ENCODE measurements around the gene PLK3. TPM values are rescaled to one million over a fixed set of nuclear protein-coding genes. Genes with fewer than 3 reads are reported as not detected.
"Not testable (repeated sequence)": the region's sequence is repeated elsewhere in the genome, so short reads cannot be mapped to it uniquely, and the experiment has no call there.

PLK3 gene
- 11.8 and 18.2 TPM in 2 replicates for total RNA-seq (2014; rRNA removed; shearing (Covaris generic); ENCODE audit: low replicate concordance)

GRCh38 chr1:44799770-44800584 lies at the start of gene PLK3:
PLK3 (plus strand) TSS chr1:44800377; CDS start chr1:44800464, 87 bp downstream.
- peak; percentile 99 for DNase-seq
- H3K4me2 ChIP-seq (ENCODE audit: low read depth, low read length, poor library complexity, severe bottlenecking) = peak within 1 kb of the TSS; percentile 98
- peak within 1 kb of the TSS; percentile 95 for H3K9ac ChIP-seq (ENCODE audit: low read length)
- peaks cover 7% of the 10 kb centered on the region; the same call in 1 of the 2 replicates for H3K36me3 ChIP-seq (ENCODE audit: insufficient read depth, low read length)
- H3K9me2 ChIP-seq (replicated peaks; ENCODE audit: insufficient read depth, low read length) = no peaks in the 10 kb centered on the region
- H3K27me3 ChIP-seq (ENCODE audit: low read length) = no peaks in the 10 kb centered on the region
- H3K9me3 ChIP-seq (ENCODE audit: low read length) = no peaks in the 10 kb centered on the region
- peaks cover 13% of the 10 kb centered on the region for H3K79me2 ChIP-seq (ENCODE audit: low read length)
- H3K4me1 ChIP-seq (ENCODE audit: low read length) = peaks cover 23% of the 10 kb centered on the region
- no peaks in the 10 kb centered on the region; the same call in 1 of the 2 replicates for H4K20me1 ChIP-seq (ENCODE audit: insufficient read depth, low read depth, low read length)
- H3K27ac ChIP-seq (ENCODE audit: low read length) = peak within 1 kb of the TSS; percentile 58
- H2AFZ ChIP-seq (ENCODE audit: low read length) = peak within 1 kb of the TSS; percentile 89
- H3K4me3 ChIP-seq (ENCODE audit: low read length) = peak within 1 kb of the TSS; percentile 95

GRCh38 chr1:44757420-44757819 lies 42.8 kb upstream of the PLK3 start:
- Histone ChIP-seq H4K20me1 (ENCODE audit: insufficient read depth, low read depth, low read length) (no peaks in the 10 kb centered on the region), H3K27ac (ENCODE audit: low read length) (peak overlapping the region; percentile 51), H3K36me3 (ENCODE audit: insufficient read depth, low read length) (peaks cover 54% of the 10 kb centered on the region), H3K27me3 (ENCODE audit: low read length) (no peaks in the 10 kb centered on the region), H3K4me1 (ENCODE audit: low read length) (peaks cover 17% of the 10 kb centered on the region), H3K9me2 (replicated peaks; ENCODE audit: insufficient read depth, low read length) (no peaks in the 10 kb centered on the region), H3K4me2 (ENCODE audit: low read depth, low read length, poor library complexity, severe bottlenecking) (peak overlapping the region; percentile 13), H3K9ac (ENCODE audit: low read length) (no peak overlapping the region), H3K9me3 (ENCODE audit: low read length) (no peaks in the 10 kb centered on the region), H2AFZ (ENCODE audit: low read length) (no peak overlapping the region), H3K4me3 (ENCODE audit: low read length) (no peak overlapping the region), H3K79me2 (ENCODE audit: low read length) (no peaks in the 10 kb centered on the region)
- no peak for DNase-seq

DNA sequence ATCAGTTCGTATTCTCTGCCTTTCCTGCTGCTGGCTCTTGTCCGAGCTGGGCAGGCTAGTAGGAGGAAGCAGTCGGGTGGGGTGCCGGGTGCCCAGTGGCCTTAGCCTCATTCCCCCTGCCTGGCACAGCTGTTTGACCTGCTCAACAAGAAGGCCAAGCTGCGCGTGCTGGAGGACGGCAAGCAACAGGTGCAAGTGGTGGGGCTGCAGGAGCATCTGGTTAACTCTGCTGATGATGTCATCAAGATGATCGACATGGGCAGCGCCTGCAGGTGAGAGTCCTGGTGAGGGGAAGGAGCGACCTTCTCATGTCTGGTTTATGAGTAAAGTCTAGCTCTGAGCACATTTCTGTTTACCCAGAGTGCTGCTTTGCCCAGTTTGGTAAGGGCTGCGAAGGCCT lies 41.1 kb upstream of the PLK3 start:
- no peak overlapping the region for H2AFZ ChIP-seq (ENCODE audit: low read length)
- H3K4me3 ChIP-seq (ENCODE audit: low read length) = no peak overlapping the region
- no peaks in the 10 kb centered on the region for H4K20me1 ChIP-seq (ENCODE audit: insufficient read depth, low read depth, low read length)
- no peaks in the 10 kb centered on the region for H3K9me3 ChIP-seq (ENCODE audit: low read length)
- H3K27me3 ChIP-seq (ENCODE audit: low read length) = no peaks in the 10 kb centered on the region
- H3K9ac ChIP-seq (ENCODE audit: low read length) = no peak overlapping the region
- peaks cover 17% of the 10 kb centered on the region for H3K4me1 ChIP-seq (ENCODE audit: low read length)
- no peaks in the 10 kb centered on the region for H3K9me2 ChIP-seq (replicated peaks; ENCODE audit: insufficient read depth, low read length)
- no peak for DNase-seq
- H3K4me2 ChIP-seq (ENCODE audit: low read depth, low read length, poor library complexity, severe bottlenecking) = no peak overlapping the region
- H3K79me2 ChIP-seq (ENCODE audit: low read length) = no peaks in the 10 kb centered on the region
- H3K36me3 ChIP-seq (ENCODE audit: insufficient read depth, low read length) = peaks cover 53% of the 10 kb centered on the region
- no peak overlapping the region for H3K27ac ChIP-seq (ENCODE audit: low read length)

GRCh38 chr1:44760876-44761275 lies 39.3 kb upstream of the PLK3 start:
- Histone ChIP-seq H3K27ac (ENCODE audit: low read length) (no peak overlapping the region), H3K4me1 (ENCODE audit: low read length) (peaks cover 16% of the 10 kb centered on the region), H3K27me3 (ENCODE audit: low read length) (no peaks in the 10 kb centered on the region), H2AFZ (ENCODE audit: low read length) (no peak overlapping the region), H3K36me3 (ENCODE audit: insufficient read depth, low read length) (peaks cover 46% of the 10 kb centered on the region), H3K9me3 (ENCODE audit: low read length) (no peaks in the 10 kb centered on the region), H3K9me2 (replicated peaks; ENCODE audit: insufficient read depth, low read length) (no peaks in the 10 kb centered on the region), H3K79me2 (ENCODE audit: low read length) (no peaks in the 10 kb centered on the region), H3K9ac (ENCODE audit: low read length) (no peak overlapping the region), H3K4me2 (ENCODE audit: low read depth, low read length, poor library complexity, severe bottlenecking) (no peak overlapping the region), H3K4me3 (ENCODE audit: low read length) (no peak overlapping the region), H4K20me1 (ENCODE audit: insufficient read depth, low read depth, low read length) (no peaks in the 10 kb centered on the region)
- no peak for DNase-seq

DNA sequence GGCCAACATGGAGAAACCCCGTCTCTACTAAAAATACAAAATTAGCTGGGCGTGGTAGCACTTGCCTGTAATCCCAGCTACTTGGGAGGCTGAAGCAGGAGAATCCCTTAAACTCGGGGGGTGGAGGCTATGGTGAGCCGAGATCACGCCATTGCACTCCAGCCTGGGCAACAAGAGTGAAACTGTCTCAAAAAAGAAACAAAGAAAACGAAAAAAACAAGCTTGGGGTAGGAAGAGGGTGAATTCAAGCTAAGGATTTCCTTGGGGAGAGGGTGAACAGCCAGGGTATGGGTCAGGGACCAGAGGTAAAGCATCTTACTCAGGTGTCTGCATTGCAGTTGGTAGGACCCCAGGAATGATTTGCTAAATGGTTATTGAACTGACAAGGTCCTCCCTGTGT lies 33.8 kb upstream of the PLK3 start:
- not testable (repeated sequence) for H3K27ac ChIP-seq (ENCODE audit: low read length); H3K9me2 ChIP-seq (replicated peaks; ENCODE audit: insufficient read depth, low read length); H3K79me2 ChIP-seq (ENCODE audit: low read length); H3K4me3 ChIP-seq (ENCODE audit: low read length); H4K20me1 ChIP-seq (ENCODE audit: insufficient read depth, low read depth, low read length); H3K4me1 ChIP-seq (ENCODE audit: low read length); DNase-seq; H3K4me2 ChIP-seq (ENCODE audit: low read depth, low read length, poor library complexity, severe bottlenecking); H3K9me3 ChIP-seq (ENCODE audit: low read length); H2AFZ ChIP-seq (ENCODE audit: low read length); H3K27me3 ChIP-seq (ENCODE audit: low read length); H3K9ac ChIP-seq (ENCODE audit: low read length)
- H3K36me3 ChIP-seq (ENCODE audit: insufficient read depth, low read length) = peaks cover 26% of the 10 kb centered on the region

DNA sequence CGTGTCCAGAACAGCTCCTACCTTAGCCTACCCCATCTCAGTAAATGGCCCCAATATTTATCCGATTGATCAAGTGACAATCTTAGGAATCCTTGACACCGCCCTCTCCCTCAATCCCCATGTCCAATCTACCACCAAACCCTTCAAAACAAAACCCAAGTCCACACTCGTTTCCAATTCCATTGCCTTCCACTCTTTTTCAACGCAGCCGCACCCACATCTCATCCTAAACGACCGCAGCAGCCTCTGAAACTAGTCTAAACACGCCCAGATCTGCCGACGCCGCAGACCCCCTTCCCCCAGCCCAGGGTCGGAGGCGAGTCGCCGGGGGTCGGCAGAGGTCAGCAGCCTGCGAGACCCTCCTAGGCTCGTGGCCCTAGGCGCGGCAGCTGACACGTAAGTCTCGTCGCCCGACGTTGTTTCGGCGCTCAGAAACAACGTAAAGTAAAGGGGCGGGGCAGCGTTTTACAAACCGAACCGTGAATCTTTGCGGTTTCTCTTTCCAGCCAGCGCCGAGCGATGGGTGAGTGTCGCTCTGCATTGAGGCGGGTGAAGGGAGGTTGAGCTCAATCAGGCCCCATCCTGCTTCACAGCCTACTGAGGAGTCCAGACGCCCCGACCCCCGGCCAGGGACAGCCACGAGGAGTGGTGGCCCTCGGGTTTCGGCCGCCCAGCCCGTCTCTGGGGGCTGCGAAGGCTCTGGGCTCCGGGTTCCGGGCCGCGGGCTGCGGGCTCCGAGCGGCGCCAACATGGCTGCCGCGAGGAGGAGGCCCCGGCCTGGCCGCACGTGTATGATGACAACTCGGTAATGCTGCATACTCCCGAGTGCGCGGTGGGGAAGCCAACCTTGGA lies 24.9 kb upstream of the PLK3 start, which contains the start of gene RPS8:
RPS8 (plus strand) TSS at position 463 of the 852 bp plus-strand sequence; CDS start at position 520, 57 bp downstream.
- Histone ChIP-seq H3K9ac (ENCODE audit: low read length) (peak within 1 kb of the TSS; percentile 95), H3K4me3 (ENCODE audit: low read length) (peak within 1 kb of the TSS; percentile 96), H3K9me3 (ENCODE audit: low read length) (no peaks in the 10 kb centered on the region), H4K20me1 (ENCODE audit: insufficient read depth, low read depth, low read length) (peaks cover 29% of the 10 kb centered on the region; the same call in 1 of the 2 replicates), H3K27me3 (ENCODE audit: low read length) (no peaks in the 10 kb centered on the region), H3K4me1 (ENCODE audit: low read length) (peaks cover 24% of the 10 kb centered on the region), H3K27ac (ENCODE audit: low read length) (peak within 1 kb of the TSS; percentile 93), H3K79me2 (ENCODE audit: low read length) (peaks cover 35% of the 10 kb centered on the region), H3K36me3 (ENCODE audit: insufficient read depth, low read length) (peaks cover 28% of the 10 kb centered on the region), H3K4me2 (ENCODE audit: low read depth, low read length, poor library complexity, severe bottlenecking) (peak within 1 kb of the TSS; percentile 92), H3K9me2 (replicated peaks; ENCODE audit: insufficient read depth, low read length) (no peaks in the 10 kb centered on the region), H2AFZ (ENCODE audit: low read length) (no peak within 1 kb of the TSS)
- peak; percentile 97 for DNase-seq

DNA sequence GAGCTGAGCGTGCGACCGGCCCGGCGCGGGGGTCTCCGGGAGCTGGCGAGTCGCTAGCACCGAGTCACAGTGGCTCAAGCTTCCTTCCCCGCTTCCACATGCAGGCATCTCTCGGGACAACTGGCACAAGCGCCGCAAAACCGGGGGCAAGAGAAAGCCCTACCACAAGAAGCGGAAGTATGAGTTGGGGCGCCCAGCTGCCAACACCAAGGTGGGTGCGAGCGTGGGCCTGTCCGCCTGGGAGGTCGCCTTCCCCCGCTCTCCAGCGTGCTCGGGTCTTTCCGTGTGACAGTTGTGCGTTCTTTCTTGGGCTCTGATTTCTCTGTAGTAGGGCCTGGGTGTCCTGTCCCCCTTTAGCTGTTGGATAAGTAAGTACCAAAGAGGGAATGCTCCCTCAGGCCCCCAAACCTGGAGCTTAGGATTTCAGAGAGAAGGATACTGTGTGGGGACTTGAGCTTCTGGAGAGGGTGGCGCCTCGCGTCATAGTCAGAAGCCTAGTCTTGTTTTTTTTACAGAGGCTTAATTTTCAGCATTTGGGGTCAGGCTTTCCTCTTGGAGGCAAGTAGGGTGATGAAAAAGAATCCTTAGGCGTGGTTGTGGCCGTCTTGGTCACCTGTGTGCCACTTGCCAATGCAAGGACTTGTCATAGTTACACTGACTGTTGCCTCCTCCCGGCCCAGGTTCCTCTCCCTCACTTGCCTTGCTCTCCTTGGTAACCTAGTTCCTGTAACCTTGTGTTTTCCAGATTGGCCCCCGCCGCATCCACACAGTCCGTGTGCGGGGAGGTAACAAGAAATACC lies 24.0 kb upstream of the PLK3 start:
- no peaks in the 10 kb centered on the region for H3K27me3 ChIP-seq (ENCODE audit: low read length)
- peaks cover 28% of the 10 kb centered on the region for H3K36me3 ChIP-seq (ENCODE audit: insufficient read depth, low read length)
- peak overlapping the region; percentile 95 for H3K9ac ChIP-seq (ENCODE audit: low read length)
- H3K9me3 ChIP-seq (ENCODE audit: low read length) = no peaks in the 10 kb centered on the region
- peaks cover 24% of the 10 kb centered on the region for H3K4me1 ChIP-seq (ENCODE audit: low read length)
- peaks cover 35% of the 10 kb centered on the region for H3K79me2 ChIP-seq (ENCODE audit: low read length)
- peak; percentile 76 for DNase-seq
- peak overlapping the region; percentile 92 for H3K4me2 ChIP-seq (ENCODE audit: low read depth, low read length, poor library complexity, severe bottlenecking)
- H3K9me2 ChIP-seq (replicated peaks; ENCODE audit: insufficient read depth, low read length) = no peaks in the 10 kb centered on the region
- peak overlapping the region; percentile 96 for H3K4me3 ChIP-seq (ENCODE audit: low read length)
- H3K27ac ChIP-seq (ENCODE audit: low read length) = peak overlapping the region; percentile 93
- H4K20me1 ChIP-seq (ENCODE audit: insufficient read depth, low read depth, low read length) = peaks cover 29% of the 10 kb centered on the region; the same call in 1 of the 2 replicates
- H2AFZ ChIP-seq (ENCODE audit: low read length) = no peak overlapping the region

All from Karpas-422 (cell line).